ENCODE measurements around the gene ZNF580. TPM values are rescaled to one million over a fixed set of nuclear protein-coding genes. Genes with fewer than 3 reads are reported as not detected.

Gene ZNF580
- total and polyA plus RNA-seq, 2 of the 13 experiments (the other 11 are each of a cell fraction or from before 2014, with no cell fraction given): 4.4 to 6.0 TPM

GRCh38 chr19:55647732-55648584, 7.2 kb downstream of the ZNF580 start, which contains the start of gene CCDC106 (continued):
- TF ChIP-seq, protein P1, sequence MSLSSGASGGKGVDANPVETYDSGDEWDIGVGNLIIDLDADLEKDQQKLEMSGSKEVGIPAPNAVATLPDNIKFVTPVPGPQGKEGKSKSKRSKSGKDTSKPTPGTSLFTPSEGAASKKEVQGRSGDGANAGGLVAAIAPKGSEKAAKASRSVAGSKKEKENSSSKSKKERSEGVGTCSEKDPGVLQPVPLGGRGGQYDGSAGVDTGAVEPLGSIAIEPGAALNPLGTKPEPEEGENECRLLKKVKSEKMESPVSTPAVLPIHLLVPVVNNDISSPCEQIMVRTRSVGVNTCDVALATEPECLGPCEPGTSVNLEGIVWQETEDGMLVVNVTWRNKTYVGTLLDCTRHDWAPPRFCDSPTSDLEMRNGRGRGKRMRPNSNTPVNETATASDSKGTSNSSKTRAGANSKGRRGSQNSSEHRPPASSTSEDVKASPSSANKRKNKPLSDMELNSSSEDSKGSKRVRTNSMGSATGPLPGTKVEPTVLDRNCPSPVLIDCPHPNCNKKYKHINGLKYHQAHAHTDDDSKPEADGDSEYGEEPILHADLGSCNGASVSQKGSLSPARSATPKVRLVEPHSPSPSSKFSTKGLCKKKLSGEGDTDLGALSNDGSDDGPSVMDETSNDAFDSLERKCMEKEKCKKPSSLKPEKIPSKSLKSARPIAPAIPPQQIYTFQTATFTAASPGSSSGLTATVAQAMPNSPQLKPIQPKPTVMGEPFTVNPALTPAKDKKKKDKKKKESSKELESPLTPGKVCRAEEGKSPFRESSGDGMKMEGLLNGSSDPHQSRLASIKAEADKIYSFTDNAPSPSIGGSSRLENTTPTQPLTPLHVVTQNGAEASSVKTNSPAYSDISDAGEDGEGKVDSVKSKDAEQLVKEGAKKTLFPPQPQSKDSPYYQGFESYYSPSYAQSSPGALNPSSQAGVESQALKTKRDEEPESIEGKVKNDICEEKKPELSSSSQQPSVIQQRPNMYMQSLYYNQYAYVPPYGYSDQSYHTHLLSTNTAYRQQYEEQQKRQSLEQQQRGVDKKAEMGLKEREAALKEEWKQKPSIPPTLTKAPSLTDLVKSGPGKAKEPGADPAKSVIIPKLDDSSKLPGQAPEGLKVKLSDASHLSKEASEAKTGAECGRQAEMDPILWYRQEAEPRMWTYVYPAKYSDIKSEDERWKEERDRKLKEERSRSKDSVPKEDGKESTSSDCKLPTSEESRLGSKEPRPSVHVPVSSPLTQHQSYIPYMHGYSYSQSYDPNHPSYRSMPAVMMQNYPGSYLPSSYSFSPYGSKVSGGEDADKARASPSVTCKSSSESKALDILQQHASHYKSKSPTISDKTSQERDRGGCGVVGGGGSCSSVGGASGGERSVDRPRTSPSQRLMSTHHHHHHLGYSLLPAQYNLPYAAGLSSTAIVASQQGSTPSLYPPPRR (CRISPR knock-in tag; IDR thresholded peaks at IDR 0.05; ENCODE audit: borderline replicate concordance): no peak; the same call in 1 of the 2 replicates
- TF ChIP-seq SALL1 (CRISPR knock-in tag; IDR thresholded peaks at IDR 0.05) (peak; percentile 75), ZNF264 (CRISPR knock-in tag; IDR thresholded peaks at IDR 0.05) (no peak), ZNF441 (CRISPR knock-in tag; IDR thresholded peaks at IDR 0.05; ENCODE audit: borderline replicate concordance) (no peak), PRPF4 (IDR thresholded peaks at IDR 0.05; ENCODE audit: low read depth, low read length, poor library complexity, severe bottlenecking) (no peak), GFI1 (CRISPR knock-in tag; IDR thresholded peaks at IDR 0.05; ENCODE audit: borderline replicate concordance) (0 out of 2 replicates have a peak, but pooled peaks have one; percentile 63), NCOA5 (CRISPR knock-in tag; IDR thresholded peaks at IDR 0.05) (no peak), RAD21 (CRISPR knock-in tag; IDR thresholded peaks at IDR 0.05) (peak; percentile 55; the same call in 1 of the 2 replicates), ZSCAN25 (CRISPR knock-in tag; IDR thresholded peaks at IDR 0.05) (no peak), NFKB2 (CRISPR knock-in tag; IDR thresholded peaks at IDR 0.05; ENCODE audit: borderline replicate concordance) (no peak), ZNF558 (CRISPR knock-in tag; IDR thresholded peaks at IDR 0.05; ENCODE audit: borderline replicate concordance) (peak; percentile 73; the same call in 1 of the 2 replicates), MAFF (IDR thresholded peaks at IDR 0.05; ENCODE audit: low read depth, low read length) (no peak), ZNF292 (CRISPR knock-in tag; IDR thresholded peaks at IDR 0.05; ENCODE audit: borderline replicate concordance, low read depth) (no peak), STAT5B (CRISPR knock-in tag; IDR thresholded peaks at IDR 0.05) (no peak), KDM3A (CRISPR knock-in tag; IDR thresholded peaks at IDR 0.05; ENCODE audit: low read depth) (0 out of 2 replicates have a peak, but pooled peaks have one; percentile 58), TAF1 (CRISPR knock-in tag; IDR thresholded peaks at IDR 0.05) (no peak), TBX3 (IDR thresholded peaks at IDR 0.05; ENCODE audit: borderline replicate concordance) (no peak), SMC3 (IDR thresholded peaks at IDR 0.05; ENCODE audit: low read length) (no peak), KLF13 (CRISPR knock-in tag; IDR thresholded peaks at IDR 0.05) (no peak), ATRX (CRISPR knock-in tag; IDR thresholded peaks at IDR 0.05; ENCODE audit: borderline replicate concordance) (no peak), BORCS8-MEF2B (CRISPR knock-in tag; IDR thresholded peaks at IDR 0.05) (no peak; the same call in 1 of the 2 replicates), TP53 (CRISPR knock-in tag; conservative IDR thresholded peaks at IDR 0.05) (no peak), ZNF235 (CRISPR knock-in tag; IDR thresholded peaks at IDR 0.05; ENCODE audit: borderline replicate concordance) (peak; percentile 82; the same call in 1 of the 2 replicates), NRL (CRISPR knock-in tag; IDR thresholded peaks at IDR 0.05; ENCODE audit: borderline replicate concordance) (0 out of 2 replicates have a peak, but pooled peaks have one; percentile 19)
